Measurements from ENCODE around the gene OCA2. TPM values are rescaled to one million over a fixed set of nuclear protein-coding genes. Genes with fewer than 3 reads are reported as not detected.

The OCA2 gene
- total RNA-seq, 3 donors from 2014 or later (not counting 1 experiment from before 2014, with no cell fraction given): 0.35 to 1.5 (median 0.56) TPM

GRCh38 chr15:28002136-28002861, 96.8 kb downstream of the OCA2 start:
- DNase-seq (no peak), ATAC-seq (no peak)
- peaks cover 0 to 3% of the 10 kb centered on the region in 2 donors for H3K9me3 Mint-ChIP-seq
- H3K36me3 Mint-ChIP-seq: no peaks in the 10 kb centered on the region
- H3K4me1 Mint-ChIP-seq: no peaks in the 10 kb centered on the region
- no peaks in the 10 kb centered on the region for H3K36me3 ChIP-seq (ENCODE audit: control insufficient read depth, insufficient read depth, low read length)
- H3K4me3 Mint-ChIP-seq: no peak overlapping the region
- WGBS (ENCODE audit: insufficient coverage): 87% methylated on average over 12 of the region's 12 CpGs
- no peaks in the 10 kb centered on the region for H3K9me3 ChIP-seq (ENCODE audit: control insufficient read depth, insufficient read depth, low read length)
- no peaks in the 10 kb centered on the region for H3K27me3 Mint-ChIP-seq (ENCODE audit: low read depth in 2 of 2)
- H3K4me1 ChIP-seq (ENCODE audit: control insufficient read depth, insufficient read depth, low read length): no peaks in the 10 kb centered on the region
- no peaks in the 10 kb centered on the region for H3K27me3 ChIP-seq (ENCODE audit: control insufficient read depth, insufficient read depth, low read length)
- H3K27ac ChIP-seq (ENCODE audit: low read length): no peak overlapping the region
- intact Hi-C loops (cut with micrococcal nuclease): no loop called here
- H3K27ac Mint-ChIP-seq: no peak overlapping the region
- no peak for TF ChIP-seq CTCF (IDR thresholded peaks at IDR 0.05)
- no peak overlapping the region for H3K4me3 ChIP-seq (ENCODE audit: low read length)

GRCh38 chr15:28001641-28002040, 97.5 kb downstream of the OCA2 start:
- no peak for TF ChIP-seq CTCF (IDR thresholded peaks at IDR 0.05)
- H3K27me3 Mint-ChIP-seq (ENCODE audit: low read depth in 2 of 2): no peaks in the 10 kb centered on the region
- Histone ChIP-seq H3K9me3 (ENCODE audit: control insufficient read depth, insufficient read depth, low read length) (no peaks in the 10 kb centered on the region), H3K4me3 (ENCODE audit: low read length) (no peak overlapping the region), H3K27me3 (ENCODE audit: control insufficient read depth, insufficient read depth, low read length) (no peaks in the 10 kb centered on the region), H3K4me1 (ENCODE audit: control insufficient read depth, insufficient read depth, low read length) (no peaks in the 10 kb centered on the region), H3K27ac (ENCODE audit: low read length) (no peak overlapping the region), H3K36me3 (ENCODE audit: control insufficient read depth, insufficient read depth, low read length) (no peaks in the 10 kb centered on the region)
- DNase-seq (no peak), ATAC-seq (no peak)
- no peak overlapping the region for H3K27ac Mint-ChIP-seq
- H3K36me3 Mint-ChIP-seq: peaks cover 4% of the 10 kb centered on the region
- WGBS (ENCODE audit: insufficient coverage): 85% methylated on average over 10 of the region's 10 CpGs
- H3K9me3 Mint-ChIP-seq: peaks cover 4 to 6% of the 10 kb centered on the region in 2 donors
- intact Hi-C loops (cut with micrococcal nuclease): no loop called here
- no peaks in the 10 kb centered on the region for H3K4me1 Mint-ChIP-seq
- H3K4me3 Mint-ChIP-seq: no peak overlapping the region

GRCh38 chr15:27993996-27994780, 104.9 kb downstream of the OCA2 start:
- ATAC-seq: no peak
- H3K4me3 Mint-ChIP-seq: no peak overlapping the region
- TF ChIP-seq CTCF (IDR thresholded peaks at IDR 0.05): no peak
- no peak for DNase-seq
- no peaks in the 10 kb centered on the region for H3K4me1 Mint-ChIP-seq
- Histone ChIP-seq H3K9me3 (ENCODE audit: control insufficient read depth, insufficient read depth, low read length) (no peaks in the 10 kb centered on the region), H3K4me3 (ENCODE audit: low read length) (no peak overlapping the region), H3K36me3 (ENCODE audit: control insufficient read depth, insufficient read depth, low read length) (no peaks in the 10 kb centered on the region), H3K27ac (ENCODE audit: low read length) (no peak overlapping the region), H3K4me1 (ENCODE audit: control insufficient read depth, insufficient read depth, low read length) (no peaks in the 10 kb centered on the region), H3K27me3 (ENCODE audit: control insufficient read depth, insufficient read depth, low read length) (no peaks in the 10 kb centered on the region)
- peaks cover 7% of the 10 kb centered on the region for H3K36me3 Mint-ChIP-seq
- peaks cover 4 to 5% of the 10 kb centered on the region in 2 donors for H3K9me3 Mint-ChIP-seq
- no peaks in the 10 kb centered on the region for H3K27me3 Mint-ChIP-seq (ENCODE audit: low read depth in 2 of 2)
- intact Hi-C loops (cut with micrococcal nuclease): no loop called here
- no peak overlapping the region for H3K27ac Mint-ChIP-seq
- 92% methylated on average over 16 of the region's 16 CpGs for WGBS (ENCODE audit: insufficient coverage)
